AML-193 (cell line): Measurements from ENCODE around the gene MAN1B1.
A peak's percentile ranks its signal among the peaks of the same experiment; 100 is the strongest.

ENCODE experiments used
- DNase-seq, 2 experiments: peaks; one replicate each; lab custom pipeline; 2025; lab: John Stamatoyannopoulos, UW

The MAN1B1 gene

DNA sequence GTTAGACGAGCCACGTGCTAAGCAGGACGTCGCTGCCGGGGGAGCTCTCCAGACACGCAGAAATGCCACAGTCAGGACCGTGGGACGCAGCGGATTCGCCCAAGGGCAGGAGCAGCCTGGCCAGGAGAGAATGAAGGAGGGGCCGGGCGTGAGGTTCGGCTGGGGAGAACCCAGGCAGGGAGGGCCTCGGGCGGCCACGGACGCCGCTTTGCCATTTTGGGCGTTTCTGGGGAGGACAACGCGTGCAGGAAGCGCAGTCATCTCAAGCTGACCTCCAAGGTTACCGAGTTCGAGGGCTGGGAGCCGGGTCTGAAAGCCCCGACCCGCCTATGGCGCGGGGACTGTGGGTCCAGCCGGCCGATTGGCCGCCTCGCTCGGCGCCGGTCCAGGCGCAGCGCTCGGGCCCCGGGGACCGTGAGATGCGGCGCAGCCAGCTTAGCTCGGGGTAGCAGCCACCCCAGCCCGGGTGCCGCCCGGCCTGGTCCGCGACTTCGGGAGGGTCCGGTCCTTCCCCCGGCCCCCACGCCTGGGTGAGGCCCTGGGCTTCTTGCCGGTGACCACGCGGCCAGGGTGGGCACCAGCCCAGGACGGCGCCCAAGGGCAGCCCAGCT, 760 bp upstream of the MAN1B1 start:
- peak in 1 of 2 experiments; percentile 23 for DNase-seq

DNA sequence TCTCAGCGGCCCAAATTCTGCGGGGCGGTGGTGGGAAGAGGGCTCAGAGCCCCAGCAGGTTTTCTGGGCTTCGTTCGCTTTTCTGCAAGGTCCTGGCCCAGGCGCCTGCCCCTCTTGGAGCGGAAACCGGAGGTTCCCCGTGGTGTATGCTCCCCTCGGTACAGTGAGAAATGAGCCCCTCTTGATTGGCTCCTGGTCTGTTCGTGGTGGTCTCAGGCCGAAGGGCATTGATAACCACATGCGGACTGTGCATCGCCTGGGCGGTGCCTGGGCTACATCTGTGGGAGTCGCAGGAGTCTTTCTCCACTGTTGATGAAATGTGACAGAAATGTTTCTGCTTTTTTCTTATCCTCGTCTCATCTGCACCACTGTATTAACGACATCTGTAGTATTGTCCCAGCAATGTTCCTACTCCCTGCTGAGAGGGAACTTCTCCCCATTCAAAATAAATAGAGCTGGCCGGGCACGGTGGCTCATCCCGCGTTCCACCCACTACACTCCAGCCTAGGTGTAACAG, 682 bp downstream of the MAN1B1 start:
- DNase-seq: peak in 1 of 2 experiments; percentile 9

DNA sequence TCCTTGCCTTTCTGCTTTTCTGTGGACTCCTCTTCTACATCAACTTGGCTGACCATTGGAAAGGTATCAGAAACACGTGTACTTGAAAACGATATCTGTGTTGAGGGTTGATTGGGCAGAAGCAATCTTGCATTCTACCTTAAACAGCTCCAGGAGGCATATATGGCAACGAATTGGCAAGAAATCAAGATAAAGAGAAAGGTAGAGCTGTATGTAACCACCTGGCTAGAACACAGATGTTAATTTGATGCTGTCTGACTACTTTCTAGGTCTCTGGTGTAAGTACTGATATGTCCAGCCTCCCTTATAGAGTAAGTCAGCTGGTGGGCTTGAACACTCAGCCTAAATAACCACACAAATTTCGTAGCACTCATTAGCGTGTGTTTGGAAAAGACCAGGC, 1.3 kb downstream of the MAN1B1 start:
- DNase-seq: no peak

DNA sequence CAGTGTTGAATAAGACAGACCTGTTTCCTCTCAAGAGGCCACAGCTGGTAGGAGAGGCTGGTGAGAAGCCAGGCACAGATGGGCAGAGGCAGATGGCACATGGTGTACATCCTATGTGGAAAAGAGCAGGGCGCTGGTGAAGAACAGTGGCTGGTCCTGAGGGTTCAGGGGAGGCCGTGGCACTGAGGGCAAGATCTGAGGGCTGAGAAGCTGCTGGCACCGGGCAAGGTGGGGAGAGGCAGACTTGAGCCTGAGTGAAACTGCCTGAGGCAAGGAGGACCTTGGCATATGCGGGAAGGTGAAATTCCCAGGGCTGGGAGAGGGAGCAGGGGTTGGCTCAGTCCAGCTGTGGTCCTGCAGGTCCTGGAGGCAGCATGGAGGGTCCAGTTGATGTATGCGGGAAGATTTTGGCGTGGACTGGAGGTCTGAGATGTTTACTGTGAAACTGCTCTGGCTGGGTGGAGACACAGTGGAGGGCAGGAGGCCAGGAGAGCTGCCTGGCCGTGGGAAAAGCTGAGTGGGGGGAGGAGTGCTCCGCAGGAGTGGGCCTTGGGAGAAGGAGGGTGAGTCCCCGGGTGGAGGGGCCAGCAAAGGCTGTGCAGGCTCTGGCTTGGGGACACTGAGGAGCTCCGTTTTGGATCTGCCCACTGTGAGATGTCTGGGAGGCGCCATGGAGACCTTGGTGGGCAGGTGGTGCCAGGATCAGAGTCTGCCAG, 2.6 kb downstream of the MAN1B1 start:
- DNase-seq: no peak

DNA sequence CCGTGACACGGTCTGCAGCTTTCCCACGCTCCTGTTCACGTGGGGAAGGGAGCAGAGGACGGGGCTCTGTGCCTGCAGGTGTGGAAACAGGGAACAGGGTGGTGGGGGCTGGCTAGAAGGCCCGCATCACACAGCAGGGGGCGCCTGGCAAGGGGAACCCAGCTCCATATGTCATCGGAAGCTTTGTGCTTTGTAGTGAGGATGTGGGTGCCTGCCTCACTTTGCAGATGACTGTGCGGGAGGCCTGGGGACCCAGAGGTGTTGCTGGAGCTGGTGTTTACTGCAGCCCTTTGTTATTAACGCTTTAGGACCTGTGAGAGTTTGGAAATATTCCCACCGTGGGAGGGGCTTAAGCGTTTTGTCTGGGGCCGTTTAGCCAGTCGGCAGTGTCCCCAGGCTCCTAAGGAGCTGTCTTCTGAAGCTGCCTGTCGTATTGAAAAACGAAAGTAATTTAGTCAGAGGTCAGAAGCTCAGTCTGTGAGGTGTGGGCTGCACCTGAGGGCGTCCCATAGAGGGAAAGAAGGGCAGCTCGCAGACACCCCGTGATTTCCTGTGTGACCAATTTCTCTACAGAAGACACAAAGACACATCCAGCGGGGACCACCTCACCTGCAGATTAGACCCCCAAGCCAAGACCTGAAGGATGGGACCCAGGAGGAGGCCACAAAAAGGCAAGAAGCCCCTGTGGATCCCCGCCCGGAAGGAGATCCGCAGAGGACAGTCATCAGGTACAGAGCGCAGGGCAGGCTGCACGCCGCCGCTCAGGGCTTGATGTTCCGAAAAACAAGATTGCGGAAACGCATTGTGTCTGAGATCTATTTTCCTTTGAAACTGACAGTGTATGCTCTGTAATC, 9.1 kb downstream of the MAN1B1 start:
- no peak for DNase-seq

DNA sequence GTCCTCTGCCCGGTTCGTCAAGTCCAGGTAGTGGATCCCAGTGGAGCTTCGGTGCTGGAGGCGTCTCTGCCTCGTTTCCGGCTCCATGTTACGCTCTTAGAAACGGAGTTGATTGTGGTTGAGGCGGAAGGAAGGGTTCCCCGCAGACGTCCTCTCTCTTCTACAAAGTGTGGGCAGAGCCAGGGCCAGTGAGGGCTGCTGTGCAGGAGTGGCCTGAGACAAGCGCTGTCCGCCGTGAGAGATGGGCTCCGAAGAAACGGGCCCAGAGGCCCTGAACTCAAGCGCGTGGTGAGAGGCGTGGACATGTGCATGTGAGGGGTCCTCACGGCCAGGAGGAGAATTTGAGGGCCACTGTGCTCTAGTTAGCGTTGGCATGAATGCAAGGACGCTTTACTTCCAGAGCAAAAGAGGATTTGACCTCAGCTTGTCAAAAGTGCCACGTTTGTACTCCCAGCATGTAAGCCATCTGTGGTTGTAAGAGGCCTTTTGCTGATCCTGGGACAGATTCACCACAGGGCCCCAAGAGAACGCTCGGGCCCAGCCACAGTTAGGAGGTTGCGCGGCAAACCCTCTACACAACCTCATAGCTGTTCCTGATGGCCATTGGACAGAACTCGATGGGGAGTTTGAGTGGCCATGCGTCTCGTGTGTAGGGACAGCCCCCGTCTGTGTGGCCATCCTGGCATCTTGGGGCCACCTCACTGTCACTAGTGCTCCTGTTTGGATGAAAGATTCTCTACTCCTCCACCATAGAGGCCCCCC, 10.2 kb downstream of the MAN1B1 start:
- DNase-seq: no peak

DNA sequence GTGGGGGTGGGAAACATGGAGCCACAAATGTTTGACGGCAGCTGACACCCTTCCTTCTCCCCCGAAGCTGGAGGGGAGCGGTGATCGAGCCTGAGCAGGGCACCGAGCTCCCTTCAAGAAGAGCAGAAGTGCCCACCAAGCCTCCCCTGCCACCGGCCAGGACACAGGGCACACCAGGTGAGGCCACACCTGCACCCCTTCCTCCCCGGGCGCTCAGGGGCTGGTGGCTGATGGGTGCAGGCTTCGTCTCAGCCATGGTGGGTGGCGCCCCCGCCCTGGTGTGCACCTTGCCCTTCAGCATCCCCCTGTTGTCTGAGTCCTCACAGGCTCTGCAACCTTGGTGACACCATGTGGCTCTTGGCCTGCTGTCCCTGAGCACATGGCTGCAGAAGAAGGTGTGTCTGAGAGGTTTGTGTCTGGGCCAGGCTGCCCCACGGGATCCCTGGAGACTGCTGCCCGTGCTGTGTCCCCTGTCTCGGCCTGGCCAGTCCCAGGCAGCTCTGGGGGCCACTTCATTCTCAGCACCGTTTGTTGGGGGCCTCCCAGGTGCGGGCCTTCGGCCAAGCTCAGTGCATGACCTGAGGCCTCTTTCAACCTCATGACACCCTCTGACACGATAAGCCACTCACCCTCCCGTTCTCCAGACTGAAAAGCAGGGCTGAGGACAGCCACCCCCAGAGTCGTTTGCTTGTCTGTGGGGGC, 11.1 kb downstream of the MAN1B1 start:
- DNase-seq: no peak

DNA sequence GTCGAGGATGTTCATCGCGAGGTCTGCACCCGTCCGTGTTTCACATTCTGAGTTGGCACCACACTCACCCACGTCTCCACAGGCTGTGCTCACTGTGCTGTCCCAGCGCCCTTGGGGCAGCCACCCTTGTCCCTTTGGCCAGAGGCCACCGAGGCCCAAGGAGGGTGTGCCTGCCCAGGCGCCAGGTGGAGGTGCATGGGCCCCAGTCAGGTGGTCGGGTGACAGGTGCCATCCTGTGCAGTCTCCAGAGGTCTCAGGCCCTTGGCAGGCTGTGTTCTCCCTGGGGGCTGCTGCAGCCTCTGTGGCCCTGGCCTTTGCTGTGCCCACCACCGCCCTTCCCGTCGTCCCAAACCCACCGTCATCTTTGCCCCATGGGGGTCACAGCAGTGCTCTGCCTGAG, 12.4 kb downstream of the MAN1B1 start:
- no peak for DNase-seq

DNA sequence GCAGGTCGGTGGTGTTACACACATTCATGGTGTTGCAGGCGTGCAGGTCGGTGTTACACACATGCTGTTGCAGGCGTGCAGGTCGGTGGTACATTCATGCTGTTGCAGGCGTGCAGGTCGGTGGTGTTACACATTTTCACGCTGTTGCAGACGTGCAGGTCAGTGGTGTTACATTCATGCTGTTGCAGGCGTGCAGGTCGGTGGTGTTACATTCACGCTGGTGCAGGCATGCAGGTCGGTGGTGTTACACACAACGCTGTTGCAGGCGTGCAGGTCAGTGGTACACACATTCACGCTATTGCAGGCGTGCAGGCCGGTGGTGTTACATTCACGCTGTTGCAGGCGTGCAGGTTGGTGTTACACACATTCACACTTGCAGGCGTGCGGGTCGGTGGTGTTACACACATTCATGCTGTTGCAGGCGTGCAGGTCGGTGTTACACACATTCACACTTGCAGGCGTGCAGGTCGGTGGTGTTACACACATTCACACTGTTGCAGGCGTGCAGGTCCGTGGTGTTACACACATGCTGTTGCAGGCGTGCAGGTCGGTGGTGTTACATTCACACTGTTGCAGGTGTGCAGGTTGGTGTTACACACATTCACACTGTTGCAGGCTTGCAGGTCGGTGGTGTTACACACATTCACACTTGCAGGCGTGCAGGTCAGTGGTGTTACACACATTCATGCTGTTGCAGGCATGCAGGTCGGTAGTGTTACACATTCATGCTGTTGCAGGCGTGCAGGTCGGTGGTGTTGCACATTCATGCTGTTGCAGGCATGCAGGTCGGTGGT, 16.6 kb downstream of the MAN1B1 start:
- no peak for DNase-seq

DNA sequence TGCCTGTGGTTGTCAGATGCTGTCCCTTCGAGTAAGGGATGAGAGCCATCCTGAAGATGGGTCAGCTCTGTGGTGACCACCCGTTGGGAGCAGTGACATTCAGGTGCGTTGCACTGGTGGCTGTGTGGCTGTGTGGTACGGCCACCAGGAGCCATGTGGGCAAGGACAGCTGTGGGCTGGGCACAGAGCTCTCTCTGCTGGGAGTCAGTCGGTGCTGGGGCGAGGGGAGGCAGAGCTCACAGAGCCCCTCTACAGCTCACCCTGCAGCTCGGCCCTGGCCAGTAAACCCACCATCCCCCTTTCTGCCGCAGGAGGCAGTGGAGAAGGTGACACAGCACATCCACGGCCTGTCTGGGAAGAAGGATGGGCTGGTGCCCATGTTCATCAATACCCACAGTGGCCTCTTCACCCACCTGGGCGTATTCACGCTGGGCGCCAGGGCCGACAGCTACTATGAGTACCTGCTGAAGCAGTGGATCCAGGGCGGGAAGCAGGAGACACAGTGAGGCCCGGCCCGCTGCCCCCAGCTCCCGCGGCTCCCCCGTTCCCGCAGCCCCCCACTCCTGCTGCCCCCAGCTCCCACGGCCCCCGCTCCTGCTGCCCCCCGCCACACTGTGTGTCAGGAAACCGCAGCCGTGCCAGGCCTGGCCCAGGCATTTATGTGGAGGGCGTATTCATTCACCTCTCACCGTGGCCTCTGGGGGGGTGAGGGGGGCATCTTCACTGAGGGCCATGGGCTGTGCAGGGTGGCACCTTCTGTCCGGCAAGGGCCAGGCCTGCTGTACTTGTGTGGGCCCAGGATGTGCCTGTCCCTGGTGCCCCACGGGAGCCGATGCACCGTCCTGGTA, 19.3 kb downstream of the MAN1B1 start:
- no peak for DNase-seq

DNA sequence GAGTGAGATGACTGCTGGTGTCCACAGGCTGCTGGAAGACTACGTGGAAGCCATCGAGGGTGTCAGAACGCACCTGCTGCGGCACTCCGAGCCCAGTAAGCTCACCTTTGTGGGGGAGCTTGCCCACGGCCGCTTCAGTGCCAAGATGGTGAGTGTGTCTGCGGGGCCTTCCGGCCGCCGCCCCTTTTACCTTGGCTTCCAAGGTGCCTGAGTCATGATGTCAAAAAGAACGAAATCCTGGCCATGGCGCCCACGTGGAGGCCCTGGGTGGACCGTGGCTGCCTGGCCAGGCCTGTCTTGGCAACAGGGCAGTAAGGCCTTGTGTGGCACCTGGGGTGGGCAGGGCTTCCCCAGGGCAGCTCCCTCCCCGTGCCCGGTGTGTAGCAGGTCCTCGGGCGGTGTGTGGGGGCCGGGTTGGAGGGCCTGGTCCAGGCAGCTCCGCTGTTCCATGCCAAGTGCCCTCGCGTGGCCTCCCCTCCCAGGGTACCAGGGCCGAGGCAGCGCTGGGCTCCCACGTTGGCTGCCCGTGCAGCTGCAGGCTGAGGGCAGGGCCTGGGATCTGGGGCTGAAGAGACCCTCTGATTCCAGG, 20.0 kb downstream of the MAN1B1 start:
- DNase-seq: no peak

DNA sequence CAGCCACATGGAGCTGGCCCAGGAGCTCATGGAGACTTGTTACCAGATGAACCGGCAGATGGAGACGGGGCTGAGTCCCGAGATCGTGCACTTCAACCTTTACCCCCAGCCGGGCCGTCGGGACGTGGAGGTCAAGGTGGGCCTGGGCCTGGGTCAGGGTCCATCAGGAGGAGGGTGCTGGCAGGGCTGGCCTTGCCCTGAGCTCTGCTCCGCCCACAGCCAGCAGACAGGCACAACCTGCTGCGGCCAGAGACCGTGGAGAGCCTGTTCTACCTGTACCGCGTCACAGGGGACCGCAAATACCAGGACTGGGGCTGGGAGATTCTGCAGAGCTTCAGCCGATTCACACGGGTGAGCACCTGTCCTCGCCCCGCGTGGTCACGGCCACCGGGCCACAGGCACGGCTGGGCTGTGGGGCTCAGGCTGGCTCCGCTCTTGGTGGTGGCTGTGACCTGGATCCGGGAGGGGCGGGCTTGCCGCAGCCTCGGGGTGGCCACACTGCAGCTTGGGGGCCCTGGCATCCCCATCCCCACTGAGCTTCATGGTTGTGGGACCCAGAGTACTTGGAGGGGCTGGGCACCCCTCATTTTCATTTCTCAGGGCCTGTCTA, 20.6 kb downstream of the MAN1B1 start:
- DNase-seq: no peak

DNA sequence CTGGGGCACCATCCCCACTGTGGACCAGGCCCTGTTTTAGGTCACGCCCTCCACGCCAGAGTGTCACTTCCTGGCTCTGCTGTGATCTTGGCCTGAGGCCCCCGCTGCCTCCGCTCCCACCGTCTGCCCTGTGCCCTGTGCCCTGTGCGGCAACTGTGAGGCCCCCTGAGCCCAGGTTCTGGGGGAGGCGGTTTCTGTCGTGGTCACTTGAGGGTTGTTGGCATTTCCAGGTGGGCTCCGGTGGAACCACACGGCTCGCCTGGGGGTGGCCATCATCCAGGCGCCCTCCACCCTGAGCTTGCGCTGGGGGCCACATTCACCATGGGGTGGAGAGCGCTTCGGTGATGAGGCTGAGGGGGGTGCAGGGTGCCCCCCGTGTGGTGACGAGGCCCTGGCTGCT, 21.2 kb downstream of the MAN1B1 start:
- no peak for DNase-seq

DNA sequence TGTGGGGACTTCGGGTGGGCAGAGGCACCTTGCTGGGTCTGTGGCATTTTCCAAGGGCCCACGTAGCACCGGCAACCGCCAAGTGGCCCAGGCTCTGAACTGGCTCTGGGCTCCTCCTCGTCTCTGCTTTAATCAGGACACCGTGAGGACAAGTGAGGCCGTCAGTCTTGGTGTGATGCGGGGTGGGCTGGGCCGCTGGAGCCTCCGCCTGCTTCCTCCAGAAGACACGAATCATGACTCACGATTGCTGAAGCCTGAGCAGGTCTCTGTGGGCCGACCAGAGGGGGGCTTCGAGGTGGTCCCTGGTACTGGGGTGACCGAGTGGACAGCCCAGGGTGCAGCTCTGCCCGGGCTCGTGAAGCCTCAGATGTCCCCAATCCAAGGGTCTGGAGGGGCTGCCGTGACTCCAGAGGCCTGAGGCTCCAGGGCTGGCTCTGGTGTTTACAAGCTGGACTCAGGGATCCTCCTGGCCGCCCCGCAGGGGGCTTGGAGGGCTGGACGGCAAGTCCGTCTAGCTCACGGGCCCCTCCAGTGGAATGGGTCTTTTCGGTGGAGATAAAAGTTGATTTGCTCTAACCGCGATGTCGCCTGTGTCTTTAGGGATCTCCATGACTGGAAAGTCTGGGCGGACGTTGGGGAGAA, 21.9 kb downstream of the MAN1B1 start:
- DNase-seq: no peak

DNA sequence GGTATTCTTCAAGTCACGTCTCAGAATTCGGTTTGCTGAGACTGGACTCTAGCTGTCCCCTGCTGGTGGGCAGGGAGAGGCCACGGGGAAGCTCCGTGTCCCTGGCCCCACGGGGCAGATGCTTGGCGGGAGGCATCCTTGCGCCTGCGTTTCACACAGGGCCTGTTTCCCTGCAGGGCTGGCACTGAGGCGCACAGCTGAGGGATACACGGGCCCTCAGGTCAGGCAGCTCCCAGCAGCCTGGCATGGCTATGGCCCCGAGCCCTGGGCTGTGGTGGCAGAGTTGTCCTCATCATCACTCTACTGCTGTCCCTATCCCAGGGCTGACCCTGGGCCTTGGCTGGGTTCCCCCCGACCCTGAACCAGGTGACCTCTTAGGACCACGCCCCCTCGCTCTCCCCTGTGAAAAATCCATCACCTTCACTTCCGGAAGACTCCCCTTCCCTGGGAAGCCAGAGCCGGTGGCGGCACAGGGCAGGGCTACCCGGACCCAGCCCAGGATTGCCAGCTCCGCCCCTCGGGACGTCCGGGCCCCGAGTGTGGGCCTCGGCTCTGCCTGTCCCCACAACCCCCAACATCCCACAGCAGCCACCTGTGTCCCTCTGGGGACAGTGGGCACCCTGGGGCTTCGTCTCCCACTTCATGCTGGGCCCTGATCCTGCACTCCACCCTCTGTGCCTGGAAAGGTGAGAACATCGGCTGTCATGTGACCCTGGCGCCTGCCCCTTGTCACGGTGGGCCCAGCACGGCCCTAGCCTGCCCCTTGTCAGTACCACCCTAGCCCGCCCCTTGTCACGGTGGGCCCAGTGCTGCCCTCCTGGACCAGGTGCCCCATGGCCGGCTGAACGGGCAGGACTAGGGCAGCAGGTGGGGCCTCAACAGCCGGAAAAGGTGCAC, 22.7 kb downstream of the MAN1B1 start:
- no peak for DNase-seq

DNA sequence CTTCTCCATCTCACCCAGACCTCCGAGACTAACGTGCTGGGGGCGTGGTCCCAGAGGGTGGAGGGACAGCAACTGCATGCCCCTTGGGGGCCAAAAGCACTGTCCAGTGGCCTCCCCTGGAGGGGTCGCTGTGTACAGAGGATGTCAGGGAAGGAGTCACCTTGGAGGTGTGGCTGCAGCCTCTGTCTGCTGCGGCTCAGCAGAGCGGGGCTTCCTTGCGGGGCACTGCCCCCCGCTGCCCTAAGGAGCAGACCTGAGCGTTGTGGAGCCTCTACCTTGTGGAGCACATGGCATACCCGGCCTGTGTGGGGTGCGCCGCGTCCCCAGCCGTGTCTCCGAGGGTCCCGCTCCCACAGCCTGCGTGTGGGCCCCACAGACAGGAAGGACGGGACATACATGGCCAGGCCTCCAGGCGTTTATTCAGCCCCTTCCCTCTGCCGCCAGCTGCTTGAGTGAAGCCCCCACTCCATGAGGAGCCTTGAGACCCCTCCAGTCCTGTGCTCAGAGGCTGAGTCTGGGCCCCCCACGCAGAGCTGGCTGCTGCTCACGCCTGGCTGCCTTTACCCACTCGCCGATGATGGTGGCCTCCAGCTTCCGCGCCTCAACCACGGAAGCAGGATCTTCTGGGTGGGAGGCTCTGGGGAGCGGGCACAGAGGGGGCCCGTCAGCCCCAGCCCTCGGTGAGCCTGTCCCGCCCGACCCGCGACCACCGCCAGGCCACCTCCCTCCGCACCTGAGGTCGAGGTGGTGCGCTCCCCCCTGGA, 23.5 kb downstream of the MAN1B1 start:
- no peak for DNase-seq
